ENCODE results near the gene METRNL. TPM values are rescaled to one million over a fixed set of nuclear protein-coding genes. Genes with fewer than 3 reads are reported as not detected.
"Not testable (repeated sequence)": the region's sequence is repeated elsewhere in the genome, so short reads cannot be mapped to it uniquely, and the experiment has no call there.

The METRNL gene
- total RNA-seq, 4 donors from 2014 or later: 80.3 to 137 (median 87.7) TPM

DNA sequence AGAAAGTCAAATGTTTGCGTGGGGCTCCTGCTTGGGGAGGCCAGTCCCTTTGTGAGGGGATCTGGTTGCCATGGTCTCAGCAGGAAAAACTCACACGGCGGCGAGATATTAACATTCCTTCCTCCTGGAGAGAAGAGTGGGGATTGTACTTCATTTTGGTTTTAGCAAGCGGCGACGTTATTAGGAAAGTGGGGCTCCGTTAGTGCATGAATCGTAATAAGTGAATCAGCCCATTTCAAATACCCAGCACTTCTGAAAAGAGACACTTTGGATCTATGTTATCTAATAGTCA lies 41.6 kb upstream of the METRNL start:
- H3K27ac ChIP-seq: no peak overlapping the region
- intact Hi-C loops (cut with DNase I): no loop called here
- no peaks in the 10 kb centered on the region for H3K4me1 ChIP-seq
- DNase-seq: no peak
- peaks cover 0 to 23% (median 8%) of the 10 kb centered on the region in 3 donors for H3K9me3 ChIP-seq
- H3K4me3 ChIP-seq: no peak overlapping the region
- no peak for TF ChIP-seq POLR2A (IDR thresholded peaks at IDR 0.05)
- TF ChIP-seq CTCF (IDR thresholded peaks at IDR 0.05): no peak
- no peaks in the 10 kb centered on the region for H3K27me3 ChIP-seq
- 91 to 92% methylated on average over 9 of the region's 9 CpGs for WGBS, 2 donors
- peaks cover 0 to 55% (median 0%) of the 10 kb centered on the region in 3 donors for H3K36me3 ChIP-seq

DNA sequence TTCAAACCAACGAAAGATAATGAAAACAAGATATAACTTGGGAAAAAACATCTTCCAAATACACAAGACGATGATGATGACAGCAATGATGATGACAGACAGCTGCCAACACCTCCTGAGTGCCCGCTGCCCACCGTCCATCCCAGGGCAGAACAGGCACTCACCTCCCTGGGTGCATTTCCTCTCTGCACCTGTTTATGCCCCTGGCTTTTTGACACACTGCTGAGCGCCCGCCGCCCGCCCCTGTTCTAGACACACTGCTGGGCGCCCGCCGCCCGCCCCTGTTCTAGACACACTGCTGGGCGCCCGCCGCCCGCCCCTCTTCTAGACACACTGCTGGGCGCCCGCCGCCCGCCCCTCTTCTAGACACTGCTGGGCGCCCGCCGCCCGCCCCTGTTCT lies 40.4 kb upstream of the METRNL start:
- H3K36me3 ChIP-seq: peaks cover 0 to 58% (median 0%) of the 10 kb centered on the region in 3 donors
- DNase-seq; H3K27ac ChIP-seq; H3K4me1 ChIP-seq; H3K27me3 ChIP-seq; H3K4me3 ChIP-seq; intact Hi-C loops (cut with DNase I): not testable (repeated sequence)
- H3K9me3 ChIP-seq: peaks cover 0 to 27% (median 8%) of the 10 kb centered on the region in 3 donors
- WGBS, 2 donors: 88 to 93% methylated on average over 4 of the region's 24 CpGs

DNA sequence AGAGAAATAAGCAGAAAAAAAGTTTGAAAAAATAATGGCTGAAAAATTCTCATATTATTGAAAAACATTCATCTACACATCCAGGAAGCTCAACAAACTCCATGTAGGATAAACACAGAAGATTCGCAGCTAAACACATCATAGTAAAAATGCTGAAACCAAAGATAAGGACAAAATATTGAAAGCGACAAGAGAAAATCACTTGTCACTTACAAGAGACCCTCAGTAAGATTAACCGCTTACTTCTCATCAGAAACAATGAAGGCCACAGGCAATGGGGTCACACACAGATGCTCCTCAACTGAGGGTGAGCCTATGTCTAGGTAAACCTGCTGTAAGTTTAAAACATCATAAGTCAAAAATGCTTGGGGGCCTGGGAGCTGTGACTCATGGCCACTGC lies 38.1 kb upstream of the METRNL start:
- DNase-seq: no peak
- H3K27me3 ChIP-seq: no peaks in the 10 kb centered on the region
- no peak overlapping the region for H3K27ac ChIP-seq
- no peak overlapping the region for H3K4me3 ChIP-seq
- no peaks in the 10 kb centered on the region for H3K4me1 ChIP-seq
- intact Hi-C loops (cut with DNase I): no loop called here
- peaks cover 0 to 27% (median 8%) of the 10 kb centered on the region in 3 donors for H3K9me3 ChIP-seq
- peaks cover 0 to 52% (median 0%) of the 10 kb centered on the region in 3 donors for H3K36me3 ChIP-seq
- TF ChIP-seq POLR2A (IDR thresholded peaks at IDR 0.05) (no peak), CTCF (IDR thresholded peaks at IDR 0.05) (no peak)
- WGBS, 2 donors: 95 to 98% methylated on average over 3 of the region's 3 CpGs

- DNase-seq: no peak
- no peak for TF ChIP-seq POLR2A (IDR thresholded peaks at IDR 0.05)
- TF ChIP-seq CTCF (IDR thresholded peaks at IDR 0.05): no peak
- no peak overlapping the region for H3K4me3 ChIP-seq
- WGBS, 2 donors: 85 to 86% methylated on average over 8 of the region's 8 CpGs
- no peak overlapping the region for H3K27ac ChIP-seq
- no peaks in the 10 kb centered on the region for H3K4me1 ChIP-seq
- peaks cover 0 to 27% (median 8%) of the 10 kb centered on the region in 3 donors for H3K9me3 ChIP-seq
- no peaks in the 10 kb centered on the region for H3K27me3 ChIP-seq
- intact Hi-C loops (cut with DNase I): no loop called here
- peaks cover 0 to 47% (median 0%) of the 10 kb centered on the region in 3 donors for H3K36me3 ChIP-seq
Observed at GRCh38 chr17:83042522-83043158, 36.8 kb upstream of the METRNL start.

- Histone ChIP-seq H3K9me3 (peaks cover 0 to 27% (median 8%) of the 10 kb centered on the region in 3 donors), H3K4me1 (peaks cover 0 to 13% (median 0%) of the 10 kb centered on the region in 3 donors), H3K36me3 (peaks cover 0 to 45% (median 0%) of the 10 kb centered on the region in 3 donors)
- H3K4me3 ChIP-seq; H3K27me3 ChIP-seq; intact Hi-C loops (cut with DNase I); DNase-seq; H3K27ac ChIP-seq: not testable (repeated sequence)
- WGBS, 2 donors: 94 to 96% methylated on average over 14 to 17 of the region's 18 CpGs
Observed at GRCh38 chr17:83044479-83044878, 34.9 kb upstream of the METRNL start.

DNA sequence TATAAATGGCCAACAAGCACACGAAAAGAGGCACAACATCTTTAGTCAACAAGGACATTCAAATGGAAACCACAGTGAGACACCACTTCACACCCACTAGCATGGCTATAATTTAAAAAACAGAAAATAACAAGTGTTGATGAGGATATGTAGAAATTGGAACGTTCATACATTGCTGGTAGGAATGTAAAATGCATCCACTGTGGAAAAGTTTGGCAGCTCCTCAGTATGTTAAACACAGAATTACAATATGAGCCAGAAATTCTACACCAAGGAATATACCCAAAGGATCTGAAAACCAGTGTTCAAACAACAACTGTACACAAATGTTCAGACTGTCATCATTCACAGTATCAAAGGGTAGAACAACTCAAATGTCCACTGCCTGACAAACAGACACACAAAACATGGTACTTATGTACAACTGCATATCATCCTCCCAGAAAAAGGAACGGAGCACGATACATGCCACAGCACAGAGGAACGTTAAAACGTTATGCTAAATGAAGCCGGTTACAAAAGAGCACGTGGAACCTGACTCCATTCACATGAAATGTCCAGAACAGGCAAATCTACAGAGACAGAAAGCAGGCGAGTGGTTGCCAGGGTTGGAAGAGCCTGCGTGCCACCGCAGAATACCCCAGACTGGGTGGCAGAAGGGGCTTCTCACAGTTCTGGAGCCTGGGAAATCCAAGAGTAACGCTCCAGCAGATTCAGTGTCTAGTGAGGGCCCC lies 32.8 kb upstream of the METRNL start:
- Histone ChIP-seq H3K27me3 (no peaks in the 10 kb centered on the region), H3K4me1 (peaks cover 7 to 23% (median 10%) of the 10 kb centered on the region in 3 donors), H3K36me3 (peaks cover 0 to 35% (median 0%) of the 10 kb centered on the region in 3 donors), H3K27ac (no peak overlapping the region), H3K9me3 (peaks cover 0 to 16% (median 3%) of the 10 kb centered on the region in 3 donors), H3K4me3 (no peak overlapping the region)
- TF ChIP-seq POLR2A (IDR thresholded peaks at IDR 0.05) (no peak), CTCF (IDR thresholded peaks at IDR 0.05) (no peak)
- WGBS, 2 donors: 84 to 91% methylated on average over 11 to 12 of the region's 12 CpGs
- no peak for DNase-seq
- intact Hi-C loops (cut with DNase I): no loop called here

Data from esophagus squamous epithelium (tissue), 5 donors.